K562 (cell line): ENCODE results near the gene WDR83. TPM values are rescaled to one million over a fixed set of nuclear protein-coding genes. Genes with fewer than 3 reads are reported as not detected.

Experiments used
- CBFA2T2 ChIP-seq: fragments of 450-650 bp; conservative IDR thresholded peaks from 2 replicates; pipeline ENCODE4 v1.6.1; 2017; ENCODE audit warnings: mild to moderate bottlenecking
- CBFB ChIP-seq: sonication (generic); formaldehyde crosslinking; IDR thresholded peaks from 2 replicates; pipeline ENCODE4 v1.4.0; 2020; ENCODE audit warnings: mild to moderate bottlenecking, missing genetic modification reagents
- CBX8 ChIP-seq: fragments of 200-600 bp; sonication (generic); IDR thresholded peaks from 2 replicates; pipeline ENCODE4 v1.6.1; 2012; ENCODE audit warnings: borderline replicate concordance, mixed run types, low read depth, mild to moderate bottlenecking, moderate library complexity, mixed read lengths, low read length, control low read depth, inconsistent platforms; ENCODE audit not compliant: poor library complexity, severe bottlenecking; ENCODE audit errors: extremely low read depth
- DMBX1 ChIP-seq: fragments of 250-450 bp; sonication (Bioruptor Pico); IDR thresholded peaks from 2 replicates; pipeline ENCODE4 v1.8.0; 2022; ENCODE audit warnings: inconsistent platforms, mild to moderate bottlenecking, moderate library complexity, borderline replicate concordance
- FUS ChIP-seq: fragments of 200-400 bp; formaldehyde crosslinking; optimal IDR thresholded peaks from 2 replicates; pipeline ENCODE3; 2017; ENCODE audit warnings: low read depth, low read length
- HDAC2 ChIP-seq: fragments of 450-650 bp; IDR thresholded peaks from 2 replicates; pipeline ENCODE4 v1.6.1; 2016; ENCODE audit warnings: mild to moderate bottlenecking
- HDAC6 ChIP-seq: IDR thresholded peaks from 2 replicates; pipeline ENCODE4 v1.6.1; 2012; ENCODE audit warnings: low read depth, mild to moderate bottlenecking, control low read depth, inconsistent platforms, low read length, moderate library complexity
- HDAC8 ChIP-seq: fragments of 450-650 bp; IDR thresholded peaks from 2 replicates; pipeline ENCODE4 v1.6.1; 2016; ENCODE audit warnings: mild to moderate bottlenecking, missing genetic modification characterization, moderate library complexity, missing compliant biosample characterization
- IFI16 ChIP-seq: fragments of 250-450 bp; sonication (Bioruptor Pico); IDR thresholded peaks from 2 replicates; pipeline ENCODE4 v2.1.2; 2022; ENCODE audit warnings: mild to moderate bottlenecking, inconsistent platforms
- KLF16 ChIP-seq: IDR thresholded peaks from 2 replicates; pipeline ENCODE4 v1.6.1; 2016; ENCODE audit warnings: antibody characterized with exemption
- MTA3 ChIP-seq: fragments of 450-650 bp; formaldehyde crosslinking; IDR thresholded peaks from 2 replicates; pipeline ENCODE4 v1.6.1; 2017; ENCODE audit warnings: mild to moderate bottlenecking, borderline replicate concordance
- NCOA1 ChIP-seq: fragments of 450-650 bp; IDR thresholded peaks from 2 replicates; pipeline ENCODE4 v1.6.1; 2016; ENCODE audit warnings: low read depth
- NONO ChIP-seq, 2 experiments: fragments of 200-400 bp in 1 of 2; fragments of 450-650 bp in 1 of 2; formaldehyde crosslinking in 1 of 2; IDR thresholded peaks; 2 replicates each; pipeline ENCODE4 v1.6.1; 2017; ENCODE audit warnings: low read depth in 2 of 2, mild to moderate bottlenecking in 2 of 2, moderate library complexity in 2 of 2, low read length in 1 of 2
- PCBP1 ChIP-seq: fragments of 200-400 bp; formaldehyde crosslinking; IDR thresholded peaks from 2 replicates; pipeline ENCODE4 v1.6.1; 2018; ENCODE audit warnings: mild to moderate bottlenecking, low read depth, low read length; ENCODE audit not compliant: poor library complexity, severe bottlenecking
- POLR2AphosphoS2 ChIP-seq: IDR thresholded peaks from 2 replicates; pipeline ENCODE4 v1.6.1; 2012; ENCODE audit warnings: low read length, improper control_type of control experiment
- POLR2G ChIP-seq: fragments of 200-400 bp; formaldehyde crosslinking; IDR thresholded peaks from 2 replicates; pipeline ENCODE4 v1.6.1; 2017; ENCODE audit warnings: low read depth, mild to moderate bottlenecking, antibody characterized with exemption, low read length, moderate library complexity
- POU5F1 ChIP-seq: fragments of 150-350 bp; IDR thresholded peaks from 2 replicates; pipeline ENCODE4 v1.6.1; 2014; ENCODE audit warnings: borderline replicate concordance, low read length, low read depth, mild to moderate bottlenecking; ENCODE audit not compliant: partially characterized antibody
- SIRT6 ChIP-seq: IDR thresholded peaks from one replicate; pipeline ENCODE4 v1.6.1; 2012; ENCODE audit warnings: low read depth, mild to moderate bottlenecking, control low read depth, inconsistent platforms, low read length, moderate library complexity
- STAG1 ChIP-seq: sonication (generic); formaldehyde crosslinking; IDR thresholded peaks from 2 replicates; pipeline ENCODE4 v1.5.0; 2020; ENCODE audit warnings: missing genetic modification reagents, borderline replicate concordance
- TAF9B ChIP-seq: fragments of 450-650 bp; IDR thresholded peaks from 2 replicates; pipeline ENCODE4 v1.6.1; 2018; ENCODE audit warnings: mild to moderate bottlenecking; ENCODE audit not compliant: partially characterized antibody
- TEAD4 ChIP-seq, 2 experiments: sonication (generic) in 1 of 2; formaldehyde crosslinking in 1 of 2; IDR thresholded peaks; 2 replicates each; pipeline versions ENCODE4 v1.6.1 to v1.8.0; 2012 to 2022; ENCODE audit warnings: borderline replicate concordance in 1 of 2, inconsistent platforms in 1 of 2, low read length in 1 of 2, mild to moderate bottlenecking in 1 of 2, missing genetic modification reagents in 1 of 2
- WHSC1 ChIP-seq: IDR thresholded peaks from one replicate; pipeline ENCODE4 v1.6.1; 2012; ENCODE audit warnings: low read length, control low read depth, inconsistent platforms
- XRCC4 ChIP-seq: IDR thresholded peaks from one replicate; pipeline ENCODE4 v1.6.1; 2011; ENCODE audit not compliant: insufficient read depth, insufficient read length; ENCODE audit errors: extremely low read depth
- ZEB2 ChIP-seq: fragments of 450-650 bp; IDR thresholded peaks from 2 replicates; pipeline ENCODE4 v1.6.1; 2016
- ZKSCAN8 ChIP-seq: fragments of 200-800 bp; sonication (Bioruptor generic); IDR thresholded peaks from 2 replicates; pipeline ENCODE4 v1.6.1; 2016; ENCODE audit warnings: missing genetic modification characterization, missing compliant biosample characterization
- ZNF24 ChIP-seq: fragments of 450-650 bp; IDR thresholded peaks from 2 replicates; pipeline ENCODE4 v1.6.1; 2016
- polyA plus RNA-seq, 8 experiments: library from polyadenylated mRNA; depleted of rRNA in 4 of 8; stranded (reverse) in 5 of 8; unstranded in 3 of 8; fragments of >200 nt; fragmentation: Nextera tagmentation in 2 of 8; fragmentation: Illumina TruSeq in 1 of 8; extraction: Ambion mirVana in 2 of 8; extraction: Trizol in 1 of 8; gene quantifications; 2 replicates each; pipeline versions ENCODE4 v1.2.1 to v1.2.3, GENCODE V29; 2011 to 2014; ENCODE audit warnings: inconsistent platforms in 1 of 8, missing spikeins in 1 of 8
- total RNA-seq, 7 experiments: library from RNA; depleted of rRNA in 6 of 7; stranded (reverse); fragments of >200 nt in 6 of 7; fragmentation: Illumina TruSeq in 2 of 7; extraction: Trizol in 2 of 7; gene quantifications; 2 replicates each; pipeline versions ENCODE4 v1.2.1 to v1.2.3, GENCODE V29; 2011 to 2021; ENCODE audit warnings: low replicate concordance in 1 of 7
- TF ChIP-seq, protein P1 (sequence below): fragments of 250-450 bp; sonication (Bioruptor Pico); IDR thresholded peaks from 2 replicates; pipeline ENCODE4 v1.8.0; 2022; ENCODE audit warnings: moderate library complexity, mild to moderate bottlenecking, inconsistent platforms
- TF ChIP-seq, protein P2 (sequence below): fragments of 200-800 bp; sonication (Bioruptor generic); IDR thresholded peaks from 2 replicates; pipeline ENCODE4 v1.6.1; 2017; ENCODE audit warnings: missing genetic modification characterization, missing compliant biosample characterization

WDR83 gene
- total and polyA plus RNA-seq, 9 of the 15 experiments (the other 6 are each of a cell fraction or from before 2014, with no cell fraction given): 0.52 to 21.3 (median 4.2) TPM

DNA sequence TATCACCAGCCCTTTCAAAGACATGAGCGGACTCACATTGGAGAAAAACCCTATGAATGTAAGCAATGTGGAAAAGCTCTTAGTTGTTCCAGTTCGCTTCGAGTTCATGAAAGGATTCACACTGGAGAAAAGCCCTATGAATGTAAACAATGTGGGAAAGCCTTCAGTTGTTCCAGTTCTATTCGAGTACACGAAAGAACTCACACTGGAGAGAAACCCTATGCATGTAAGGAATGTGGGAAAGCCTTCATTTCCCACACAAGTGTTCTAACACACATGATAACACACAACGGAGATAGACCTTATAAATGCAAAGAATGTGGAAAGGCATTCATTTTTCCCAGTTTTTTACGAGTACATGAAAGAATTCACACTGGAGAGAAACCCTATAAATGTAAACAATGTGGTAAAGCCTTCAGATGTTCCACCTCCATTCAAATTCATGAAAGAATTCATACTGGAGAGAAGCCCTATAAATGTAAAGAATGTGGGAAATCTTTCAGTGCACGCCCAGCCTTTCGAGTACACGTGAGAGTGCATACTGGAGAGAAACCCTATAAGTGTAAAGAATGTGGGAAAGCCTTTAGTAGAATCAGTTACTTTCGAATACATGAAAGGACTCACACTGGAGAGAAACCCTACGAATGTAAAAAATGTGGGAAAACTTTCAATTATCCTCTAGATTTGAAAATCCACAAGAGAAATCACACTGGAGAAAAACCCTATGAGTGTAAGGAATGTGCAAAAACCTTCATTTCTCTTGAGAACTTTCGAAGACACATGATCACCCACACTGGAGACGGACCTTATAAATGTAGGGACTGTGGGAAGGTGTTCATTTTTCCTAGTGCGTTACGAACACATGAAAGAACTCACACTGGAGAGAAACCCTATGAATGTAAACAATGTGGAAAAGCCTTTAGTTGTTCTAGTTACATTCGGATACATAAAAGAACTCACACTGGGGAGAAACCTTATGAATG lies 38.3 kb upstream of the WDR83 start (continued):
- TF ChIP-seq PCBP1 (no peak), MTA3 (peak; percentile 34; the same call in 1 of the 2 replicates), HDAC8 (tag) (no peak), ZNF24 (peak; percentile 38; the same call in 1 of the 2 replicates), CBFA2T2 (no peak), ZKSCAN8 (no peak), POU5F1 (no peak), POLR2AphosphoS2 (no peak), FUS (no peak), CBFB (CRISPR knock-in tag) (no peak), WHSC1 (no peak), XRCC4 (no peak), IFI16 (CRISPR knock-in tag) (no peak), ZEB2 (peak; percentile 86), KLF16 (no peak), HDAC2 (no peak), STAG1 (no peak), SIRT6 (no peak), TAF9B (no peak), NCOA1 (no peak), POLR2G (0 out of 2 replicates have a peak, but pooled peaks have one; percentile 0), DMBX1 (CRISPR knock-in tag) (no peak), HDAC6 (no peak), CBX8 (no peak), TEAD4 (IDR thresholded peaks at IDR 0.05; ENCODE audit: low read length) (peak; percentile 65; the same call in 1 of the 2 replicates), TEAD4 (CRISPR knock-in tag; IDR thresholded peaks at IDR 0.05; ENCODE audit: borderline replicate concordance) (no peak), NONO (IDR thresholded peaks at IDR 0.05; ENCODE audit: low read depth in 2 of 2, low read length in 1 of 2) (no peak)
- TF ChIP-seq, protein P1, sequence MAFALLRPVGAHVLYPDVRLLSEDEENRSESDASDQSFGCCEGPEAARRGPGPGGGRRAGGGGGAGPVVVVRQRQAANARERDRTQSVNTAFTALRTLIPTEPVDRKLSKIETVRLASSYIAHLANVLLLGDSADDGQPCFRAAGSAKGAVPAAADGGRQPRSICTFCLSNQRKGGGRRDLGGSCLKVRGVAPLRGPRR (CRISPR knock-in tag): no peak
- TF ChIP-seq, protein P2, sequence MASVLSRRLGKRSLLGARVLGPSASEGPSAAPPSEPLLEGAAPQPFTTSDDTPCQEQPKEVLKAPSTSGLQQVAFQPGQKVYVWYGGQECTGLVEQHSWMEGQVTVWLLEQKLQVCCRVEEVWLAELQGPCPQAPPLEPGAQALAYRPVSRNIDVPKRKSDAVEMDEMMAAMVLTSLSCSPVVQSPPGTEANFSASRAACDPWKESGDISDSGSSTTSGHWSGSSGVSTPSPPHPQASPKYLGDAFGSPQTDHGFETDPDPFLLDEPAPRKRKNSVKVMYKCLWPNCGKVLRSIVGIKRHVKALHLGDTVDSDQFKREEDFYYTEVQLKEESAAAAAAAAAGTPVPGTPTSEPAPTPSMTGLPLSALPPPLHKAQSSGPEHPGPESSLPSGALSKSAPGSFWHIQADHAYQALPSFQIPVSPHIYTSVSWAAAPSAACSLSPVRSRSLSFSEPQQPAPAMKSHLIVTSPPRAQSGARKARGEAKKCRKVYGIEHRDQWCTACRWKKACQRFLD (CRISPR knock-in tag): no peak
